Bone marrow (tissue), 2 donors: Measurements from ENCODE around the gene DBNDD1.
"Not testable (repeated sequence)": the region's sequence is repeated elsewhere in the genome, so short reads cannot be mapped to it uniquely, and the experiment has no call there.

Source experiments
- DNase-seq, 2 donors: peaks; one replicate each; lab custom pipeline; 2025; lab: John Stamatoyannopoulos, UW

DBNDD1 gene

GRCh38 chr16:90011908-90012501 is 7.3 kb downstream of the DBNDD1 start:
- DNase-seq: no peak

DNA sequence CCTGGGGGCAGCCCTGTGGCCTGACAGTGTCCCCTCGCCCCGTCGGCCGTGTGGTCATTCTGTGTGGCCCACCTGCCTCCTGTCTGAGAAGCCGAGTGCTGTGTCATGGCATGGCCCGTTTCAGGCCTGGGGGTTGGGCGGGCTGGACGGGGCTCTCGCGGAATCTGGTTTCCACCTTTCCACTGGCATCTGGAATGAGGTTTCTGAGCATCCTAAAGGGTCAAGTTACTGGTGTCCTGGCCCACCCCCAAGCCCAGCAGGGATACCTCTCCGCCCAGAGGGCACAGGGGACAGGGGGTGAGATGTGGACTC is 7.8 kb downstream of the DBNDD1 start:
- no peak for DNase-seq

DNA sequence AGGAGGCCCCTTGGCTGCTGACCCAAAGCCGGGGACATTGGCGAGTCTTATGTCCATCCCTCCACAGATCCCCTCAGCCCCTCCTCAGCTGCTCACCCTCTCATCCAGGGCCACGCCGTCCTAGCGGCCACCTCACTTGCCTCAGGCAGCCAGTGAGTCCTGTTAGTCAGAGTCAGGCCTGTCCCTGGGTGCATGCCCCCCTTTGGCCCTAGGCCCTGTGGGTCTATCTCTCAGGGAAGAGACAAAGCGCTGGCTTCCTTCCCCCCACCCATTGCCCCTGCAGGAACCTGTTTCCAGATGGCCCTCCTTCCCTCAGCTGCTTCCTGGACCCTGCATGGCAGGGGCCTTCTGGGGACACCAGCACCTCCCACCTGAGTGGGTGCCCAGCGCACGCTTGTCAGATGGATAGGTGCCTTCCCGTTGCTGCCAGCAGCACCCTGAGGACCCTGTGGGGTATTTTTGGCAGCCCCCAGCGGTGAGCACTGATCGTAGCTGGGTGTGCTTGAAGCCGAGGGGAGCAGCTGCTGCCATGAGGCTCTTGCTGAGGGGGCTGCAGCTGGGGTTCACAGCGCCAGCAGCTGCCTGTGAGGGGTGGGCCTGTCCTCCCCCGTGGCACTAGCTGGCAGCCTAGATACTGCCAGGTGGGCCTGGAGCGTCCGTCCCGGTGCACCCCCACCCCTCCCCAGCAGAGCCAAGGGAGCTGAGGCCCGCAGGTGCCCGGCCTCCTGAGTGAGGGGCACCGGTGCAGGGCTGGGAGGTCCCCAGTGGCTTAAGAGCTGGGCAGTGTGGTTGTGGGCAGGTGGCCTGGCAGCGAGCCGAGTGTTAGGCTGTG is 8.4 kb downstream of the DBNDD1 start:
- no peak for DNase-seq

DNA sequence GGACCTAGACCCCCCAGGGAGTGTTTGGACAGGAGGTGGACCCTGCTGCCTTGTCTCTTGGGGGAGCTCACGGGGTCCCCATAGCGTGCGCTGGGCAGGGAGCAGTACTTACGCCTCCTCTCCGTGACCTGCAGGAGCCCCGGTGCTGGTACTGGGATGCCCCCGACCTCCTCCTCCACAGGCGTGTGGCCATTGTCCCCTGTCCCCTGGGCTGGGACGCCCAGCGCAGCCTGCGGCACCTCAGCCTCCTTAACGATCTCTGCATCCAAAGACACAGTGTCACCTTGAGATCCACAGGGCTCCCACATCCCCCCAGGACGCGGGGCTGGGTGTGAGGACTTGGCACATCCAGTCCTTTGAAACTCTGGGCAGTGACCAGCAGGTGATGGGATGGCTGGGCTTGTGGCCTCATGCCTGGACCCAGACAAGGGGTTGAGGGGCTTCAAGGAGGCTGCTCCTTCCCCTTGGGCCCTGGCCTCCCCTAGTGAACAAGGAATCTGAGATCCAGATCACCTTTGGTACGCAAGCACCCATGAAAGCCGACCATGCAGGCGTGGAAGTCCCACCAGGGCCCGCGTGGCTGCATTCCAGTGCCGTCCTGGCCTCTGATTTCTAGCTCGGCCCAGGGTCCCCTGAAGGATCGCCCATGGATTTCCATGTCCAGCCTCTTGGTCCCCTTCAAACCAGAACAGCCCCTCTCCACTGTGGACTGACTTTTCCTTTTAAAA is 9.9 kb downstream of the DBNDD1 start:
- DNase-seq: no peak

DNA sequence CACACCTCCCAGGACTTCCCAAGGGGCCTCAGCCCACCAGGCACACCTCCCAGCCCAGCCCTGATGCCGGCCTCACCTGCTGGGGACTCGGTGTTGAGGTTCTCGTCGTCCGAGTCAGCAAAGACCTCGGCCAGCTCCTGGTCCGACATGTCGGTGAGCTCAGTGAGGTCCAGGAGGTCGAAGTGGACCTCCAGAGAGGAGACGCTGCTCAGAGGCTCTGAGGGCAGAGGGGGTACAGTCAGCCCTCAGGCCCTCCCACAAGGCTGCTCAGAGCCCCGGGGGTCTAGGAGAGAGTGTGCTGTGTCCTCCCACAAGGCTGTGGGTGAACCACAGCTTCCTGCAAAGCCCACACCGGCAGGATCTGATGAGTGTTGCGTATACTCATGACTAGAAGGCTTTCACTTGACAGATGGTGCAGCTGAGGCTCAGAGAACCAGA is 10.5 kb downstream of the DBNDD1 start:
- peak in 1 of 2 donors; percentile 83 for DNase-seq

- not testable (repeated sequence) for DNase-seq
These were observed 11.5 kb downstream of the DBNDD1 start for GRCh38 chr16:90007635-90008234.

- DNase-seq: no peak
These were observed 12.2 kb downstream of the DBNDD1 start for GRCh38 chr16:90007015-90007414.

- no peak for DNase-seq
These were observed 13.1 kb downstream of the DBNDD1 start for GRCh38 chr16:90005956-90006663.

- no peak for DNase-seq
These were observed 14.7 kb downstream of the DBNDD1 start for GRCh38 chr16:90004577-90004976.

DNA sequence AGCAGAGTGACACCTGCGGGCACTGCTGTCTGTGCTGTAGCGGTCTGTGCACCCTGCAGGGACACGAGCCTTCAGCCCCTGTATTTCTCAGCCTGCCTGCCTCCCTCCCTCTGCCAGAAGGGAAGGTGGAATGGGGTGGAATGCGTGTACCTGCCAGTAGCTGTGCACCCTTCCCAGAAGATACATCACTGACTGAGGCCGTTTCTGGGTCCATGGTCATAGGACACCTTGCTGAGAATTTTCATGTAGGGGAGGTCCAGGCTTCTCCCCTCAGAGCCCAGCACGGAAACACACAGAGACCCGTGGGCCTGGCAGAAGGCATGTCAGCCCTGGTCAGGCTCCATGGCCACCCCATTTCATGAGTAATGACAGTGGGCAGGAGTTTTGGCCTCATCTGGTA is 16.5 kb downstream of the DBNDD1 start:
- DNase-seq: no peak

DNA sequence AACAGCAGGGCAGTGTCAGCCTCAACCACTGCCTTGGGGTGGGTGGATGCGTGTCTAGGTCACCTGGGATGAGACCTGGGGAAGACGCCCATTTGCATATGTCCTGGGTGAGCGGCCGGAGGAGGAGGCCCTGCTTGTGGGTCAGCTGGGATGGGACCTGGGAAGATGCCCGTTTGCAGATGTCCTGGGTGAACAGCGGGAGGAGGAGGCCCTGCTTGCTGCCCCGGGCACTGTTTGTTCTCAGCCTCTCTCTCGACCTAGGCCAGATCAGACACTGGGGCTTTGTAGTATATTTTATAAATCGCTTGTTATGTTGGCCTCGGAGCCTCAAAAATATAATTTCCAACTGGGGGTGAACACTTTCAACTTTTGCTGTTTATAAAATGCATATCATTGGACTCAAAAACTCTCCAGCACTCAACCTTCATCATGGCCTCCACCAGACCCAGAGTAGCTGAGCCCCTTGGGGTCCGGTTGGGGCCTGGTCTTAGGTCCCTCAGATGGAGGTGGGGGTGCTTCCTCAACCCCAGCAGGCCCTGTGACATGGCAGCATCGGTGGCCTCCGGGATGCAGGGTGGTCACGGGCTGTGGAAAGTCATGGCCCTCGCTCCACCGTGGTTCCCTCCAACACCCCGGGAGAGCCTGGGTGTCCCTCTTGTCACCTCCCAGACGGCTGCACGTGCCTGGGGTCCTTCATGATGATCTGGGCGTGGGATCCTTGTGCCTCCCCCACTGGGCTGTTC is 17.3 kb downstream of the DBNDD1 start:
- DNase-seq: no peak

GRCh38 chr16:90000733-90001427 is 18.4 kb downstream of the DBNDD1 start:
- DNase-seq: no peak

GRCh38 chr16:89999831-90000574 is 19.3 kb downstream of the DBNDD1 start:
- DNase-seq: no peak

- no peak for DNase-seq
These were observed 23.1 kb downstream of the DBNDD1 start for GRCh38 chr16:89996178-89996489.

DNA sequence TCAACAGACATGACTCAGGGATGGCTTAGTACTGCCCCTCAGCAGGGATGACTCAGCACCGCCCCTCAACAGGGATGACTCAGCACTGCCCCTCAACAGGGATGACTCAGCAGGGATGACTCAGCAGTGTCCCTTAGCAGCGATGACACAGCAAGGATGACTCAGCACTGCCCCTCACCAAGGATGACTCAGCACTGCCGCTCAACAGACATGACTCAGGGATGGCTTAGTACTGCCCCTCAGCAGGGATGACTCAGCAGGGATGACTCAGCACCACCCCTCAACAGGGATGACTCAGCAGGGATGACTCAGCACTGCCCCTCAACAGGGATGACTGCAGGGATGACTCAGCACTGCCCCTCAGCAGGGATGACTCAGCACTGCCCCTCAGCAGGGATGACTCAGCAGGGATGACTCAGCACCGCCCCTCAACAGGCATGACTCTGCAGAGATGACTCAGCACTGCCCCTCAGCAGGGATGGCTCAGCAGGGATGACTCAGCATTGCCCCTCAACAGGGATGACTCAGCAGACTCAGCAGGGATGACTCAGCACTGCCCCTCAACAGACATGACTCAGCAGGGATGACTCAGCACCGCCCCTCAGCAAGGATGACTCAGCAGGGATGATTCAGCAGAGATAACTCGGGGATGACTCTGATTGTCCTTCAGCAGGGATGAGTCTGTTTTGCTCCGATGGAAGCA is 23.6 kb downstream of the DBNDD1 start:
- peak; percentile 29 to 73 for DNase-seq

DNA sequence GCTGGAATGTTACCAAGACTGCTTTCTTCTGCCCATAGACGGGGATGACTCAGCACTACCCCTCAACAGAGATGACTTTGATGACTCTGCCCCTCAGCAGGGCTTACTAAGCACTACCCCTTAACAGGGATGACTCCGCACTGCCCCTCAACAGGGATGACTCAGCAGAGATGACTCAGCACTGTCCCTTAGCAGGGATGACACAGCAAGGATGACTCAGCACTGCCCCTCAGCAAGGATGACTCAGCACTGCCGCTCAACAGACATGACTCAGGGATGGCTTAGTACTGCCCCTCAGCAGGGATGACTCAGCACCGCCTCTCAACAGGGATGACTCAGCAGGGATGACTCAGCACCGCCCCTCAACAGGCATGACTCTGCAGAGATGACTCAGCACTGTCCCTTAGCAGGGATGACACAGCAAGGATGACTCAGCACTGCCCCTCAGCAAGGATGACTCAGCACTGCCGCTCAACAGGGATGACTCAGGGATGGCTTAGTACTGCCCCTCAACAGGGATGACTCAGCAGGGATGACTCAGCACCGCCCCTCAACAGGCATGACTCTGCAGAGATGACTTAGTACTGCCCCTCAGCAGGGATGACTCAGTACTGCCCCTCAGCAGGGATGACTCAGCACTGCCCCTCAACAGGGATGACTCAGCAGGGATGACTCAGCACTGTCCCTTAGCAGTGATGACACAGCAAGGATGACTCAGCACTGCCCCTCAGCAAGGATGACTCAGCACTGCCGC is 24.4 kb downstream of the DBNDD1 start:
- DNase-seq: peak; percentile 46 to 77

DNA sequence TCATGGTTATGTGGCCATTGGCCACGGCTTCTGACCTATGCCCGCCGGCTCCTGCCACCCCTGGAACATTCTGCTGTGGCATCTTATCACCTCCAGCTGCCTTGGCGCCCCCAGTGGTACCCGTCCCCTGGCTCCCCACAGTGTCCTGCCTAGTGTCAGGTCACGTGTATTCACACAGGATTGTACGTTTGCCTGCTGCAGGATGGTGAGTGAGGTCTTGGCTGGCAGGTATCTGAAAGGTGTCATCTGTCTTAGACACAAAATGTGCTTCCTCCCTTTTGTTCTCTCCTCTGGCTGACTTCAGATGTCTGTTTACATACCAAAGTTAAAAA is 24.9 kb downstream of the DBNDD1 start:
- DNase-seq: no peak

DNA sequence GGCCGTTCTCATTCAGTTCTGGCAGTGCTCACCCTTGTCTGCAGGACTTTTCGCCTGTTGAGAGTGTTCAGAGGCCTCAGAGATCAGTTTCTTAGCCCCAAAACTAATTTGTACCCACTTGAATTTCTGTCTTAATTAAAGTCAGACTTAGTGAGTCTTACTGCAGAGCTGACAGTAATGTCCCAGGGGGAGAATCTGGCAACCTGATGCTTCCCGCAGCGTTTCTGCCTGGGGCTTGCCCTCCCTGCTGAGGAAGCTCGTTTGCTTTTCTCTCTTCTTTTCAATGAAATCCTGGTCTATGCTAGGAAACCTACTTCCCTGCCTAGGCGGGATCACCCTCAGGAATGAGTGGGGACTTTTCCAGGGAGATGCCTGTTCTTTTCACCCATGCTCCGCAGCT is 25.3 kb downstream of the DBNDD1 start:
- no peak for DNase-seq

DNA sequence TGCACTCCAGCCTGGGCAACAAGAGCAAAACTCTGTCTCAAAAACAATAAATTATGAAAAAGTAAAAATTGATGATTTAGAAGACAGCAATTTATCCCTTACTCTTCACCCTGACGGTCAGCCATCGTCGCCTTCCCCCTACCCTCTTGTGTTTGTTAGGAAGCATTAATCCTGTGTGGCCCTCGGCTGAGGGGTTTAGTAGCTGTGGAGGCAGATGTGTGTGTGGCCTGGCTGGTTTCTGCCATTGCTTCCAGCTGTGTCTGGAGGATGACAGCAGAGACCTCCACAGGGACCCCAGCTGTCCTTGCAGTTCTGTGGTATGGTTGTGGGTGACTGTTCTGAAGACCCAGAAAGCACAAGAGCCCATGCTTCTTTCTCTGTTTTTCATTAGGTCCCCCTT is 25.9 kb downstream of the DBNDD1 start:
- DNase-seq: no peak
